GM12878 (cell line): Measurements from ENCODE around the gene MRTFA.

Experiments
- CBFB ChIP-seq: IDR thresholded peaks from 2 replicates; pipeline ENCODE4 v1.6.1; 2016; ENCODE audit warnings: antibody characterized with exemption, low read depth
- EP300 ChIP-seq, 2 experiments: fragments of 150-350 bp in 1 of 2; IDR thresholded peaks; 2 replicates each; pipeline ENCODE4 v1.6.1; 2011 to 2012; ENCODE audit warnings: low read depth in 2 of 2, low read length in 2 of 2, borderline replicate concordance in 1 of 2, improper control_type of control experiment in 1 of 2, inconsistent platforms in 1 of 2; ENCODE audit not compliant: control insufficient read depth in 1 of 2
- FOXK2 ChIP-seq: fragments of 450-650 bp; IDR thresholded peaks from 2 replicates; pipeline ENCODE4 v1.6.1; 2017; ENCODE audit warnings: mild to moderate bottlenecking, moderate library complexity
- SIX5 ChIP-seq: IDR thresholded peaks from 2 replicates; pipeline ENCODE4 v1.6.1; 2011; ENCODE audit warnings: mild to moderate bottlenecking, low read depth, low read length, moderate library complexity; ENCODE audit not compliant: severe bottlenecking
- SMAD1 ChIP-seq: fragments of 450-650 bp; IDR thresholded peaks from 2 replicates; pipeline ENCODE4 v1.6.1; 2018; ENCODE audit warnings: mild to moderate bottlenecking, low read depth; ENCODE audit not compliant: partially characterized antibody
- SMARCA5 ChIP-seq: fragments of 450-650 bp; IDR thresholded peaks from 2 replicates; pipeline ENCODE4 v1.6.1; 2017; ENCODE audit warnings: mild to moderate bottlenecking
- SMC3 ChIP-seq: IDR thresholded peaks from 2 replicates; pipeline ENCODE4 v1.6.1; 2011; ENCODE audit warnings: low read length, improper control_type of control experiment, borderline replicate concordance
- SP1 ChIP-seq: IDR thresholded peaks from one replicate; pipeline ENCODE4 v1.6.1; 2011; ENCODE audit warnings: low read depth, low read length
- TCF12 ChIP-seq: IDR thresholded peaks from 2 replicates; pipeline ENCODE4 v1.6.1; 2011; ENCODE audit warnings: low read depth, mild to moderate bottlenecking, low read length
- YY1 ChIP-seq: IDR thresholded peaks from 2 replicates; pipeline ENCODE4 v1.6.1; 2011; ENCODE audit warnings: low read depth, mild to moderate bottlenecking, low read length
- ZBED1 ChIP-seq: IDR thresholded peaks from 2 replicates; pipeline ENCODE4 v1.6.1; 2016; ENCODE audit warnings: borderline replicate concordance
- TF ChIP-seq, protein P1 (sequence below), 3 experiments: IDR thresholded peaks in 2 of 3; conservative IDR thresholded peaks in 1 of 3; 2 replicates each; pipeline ENCODE4 v1.5.1; 2011; ENCODE audit warnings: low read depth in 3 of 3, low read length in 3 of 3, mild to moderate bottlenecking in 3 of 3, control low read depth in 2 of 3, moderate library complexity in 2 of 3, inconsistent platforms in 1 of 3, mixed read lengths in 1 of 3; ENCODE audit not compliant: control insufficient read depth in 2 of 3, insufficient read depth in 1 of 3; ENCODE audit errors: extremely low read depth in 1 of 3
- TF ChIP-seq, protein P2 (sequence below): fragments of 450-650 bp; IDR thresholded peaks from 2 replicates; pipeline ENCODE4 v1.6.1; 2017; ENCODE audit warnings: mild to moderate bottlenecking
- TF ChIP-seq, protein P3 (sequence below): IDR thresholded peaks from 2 replicates; pipeline ENCODE4 v1.6.1; 2012; ENCODE audit warnings: low read depth, low read length, improper control_type of control experiment

DNA sequence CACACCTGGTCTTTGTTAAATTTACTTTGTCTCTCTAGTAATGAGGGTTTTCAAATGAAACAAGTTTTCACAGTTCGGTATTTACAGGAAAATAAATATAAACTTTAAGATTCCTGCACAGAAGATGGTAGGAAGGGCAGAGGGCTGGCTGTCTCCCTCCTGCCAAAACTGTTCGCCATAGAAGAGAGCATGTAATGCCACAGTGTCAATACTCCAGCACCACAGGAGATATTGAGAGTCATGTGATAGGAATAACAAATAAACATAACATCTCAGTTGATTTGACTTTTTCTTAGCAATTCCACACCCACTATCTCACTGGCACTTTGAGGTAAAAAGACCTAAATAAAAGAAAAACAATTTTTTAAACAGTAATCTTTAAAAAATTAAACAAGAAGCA is 100.9 kb downstream of the MRTFA start:
- TF ChIP-seq SMC3 (no peak), SIX5 (no peak), FOXK2 (no peak), SMARCA5 (no peak), TCF12 (no peak), ZBED1 (no peak), CBFB (no peak), YY1 (no peak), SP1 (no peak), EP300 (IDR thresholded peaks at IDR 0.05; ENCODE audit: borderline replicate concordance in 1 of 2, control insufficient read depth in 1 of 2, low read depth in 2 of 2, low read length in 2 of 2) (no peak), SMAD1 (no peak)
- TF ChIP-seq, protein P1, sequence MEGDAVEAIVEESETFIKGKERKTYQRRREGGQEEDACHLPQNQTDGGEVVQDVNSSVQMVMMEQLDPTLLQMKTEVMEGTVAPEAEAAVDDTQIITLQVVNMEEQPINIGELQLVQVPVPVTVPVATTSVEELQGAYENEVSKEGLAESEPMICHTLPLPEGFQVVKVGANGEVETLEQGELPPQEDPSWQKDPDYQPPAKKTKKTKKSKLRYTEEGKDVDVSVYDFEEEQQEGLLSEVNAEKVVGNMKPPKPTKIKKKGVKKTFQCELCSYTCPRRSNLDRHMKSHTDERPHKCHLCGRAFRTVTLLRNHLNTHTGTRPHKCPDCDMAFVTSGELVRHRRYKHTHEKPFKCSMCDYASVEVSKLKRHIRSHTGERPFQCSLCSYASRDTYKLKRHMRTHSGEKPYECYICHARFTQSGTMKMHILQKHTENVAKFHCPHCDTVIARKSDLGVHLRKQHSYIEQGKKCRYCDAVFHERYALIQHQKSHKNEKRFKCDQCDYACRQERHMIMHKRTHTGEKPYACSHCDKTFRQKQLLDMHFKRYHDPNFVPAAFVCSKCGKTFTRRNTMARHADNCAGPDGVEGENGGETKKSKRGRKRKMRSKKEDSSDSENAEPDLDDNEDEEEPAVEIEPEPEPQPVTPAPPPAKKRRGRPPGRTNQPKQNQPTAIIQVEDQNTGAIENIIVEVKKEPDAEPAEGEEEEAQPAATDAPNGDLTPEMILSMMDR (IDR thresholded peaks at IDR 0.05 in 2 of 3, conservative IDR thresholded peaks at IDR 0.05 in 1 of 3; ENCODE audit: control insufficient read depth in 2 of 3, extremely low read depth in 1 of 3, insufficient read depth in 1 of 3, low read depth in 3 of 3, low read length in 3 of 3), result no peak
- TF ChIP-seq, protein P2, sequence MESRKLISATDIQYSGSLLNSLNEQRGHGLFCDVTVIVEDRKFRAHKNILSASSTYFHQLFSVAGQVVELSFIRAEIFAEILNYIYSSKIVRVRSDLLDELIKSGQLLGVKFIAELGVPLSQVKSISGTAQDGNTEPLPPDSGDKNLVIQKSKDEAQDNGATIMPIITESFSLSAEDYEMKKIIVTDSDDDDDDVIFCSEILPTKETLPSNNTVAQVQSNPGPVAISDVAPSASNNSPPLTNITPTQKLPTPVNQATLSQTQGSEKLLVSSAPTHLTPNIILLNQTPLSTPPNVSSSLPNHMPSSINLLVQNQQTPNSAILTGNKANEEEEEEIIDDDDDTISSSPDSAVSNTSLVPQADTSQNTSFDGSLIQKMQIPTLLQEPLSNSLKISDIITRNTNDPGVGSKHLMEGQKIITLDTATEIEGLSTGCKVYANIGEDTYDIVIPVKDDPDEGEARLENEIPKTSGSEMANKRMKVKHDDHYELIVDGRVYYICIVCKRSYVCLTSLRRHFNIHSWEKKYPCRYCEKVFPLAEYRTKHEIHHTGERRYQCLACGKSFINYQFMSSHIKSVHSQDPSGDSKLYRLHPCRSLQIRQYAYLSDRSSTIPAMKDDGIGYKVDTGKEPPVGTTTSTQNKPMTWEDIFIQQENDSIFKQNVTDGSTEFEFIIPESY, result no peak
- TF ChIP-seq, protein P3, sequence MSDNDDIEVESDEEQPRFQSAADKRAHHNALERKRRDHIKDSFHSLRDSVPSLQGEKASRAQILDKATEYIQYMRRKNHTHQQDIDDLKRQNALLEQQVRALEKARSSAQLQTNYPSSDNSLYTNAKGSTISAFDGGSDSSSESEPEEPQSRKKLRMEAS, result no peak
